GM12878 (cell line): ENCODE data around the gene SLC25A20. TPM values are rescaled to one million over a fixed set of nuclear protein-coding genes. Genes with fewer than 3 reads are reported as not detected.

ENCODE experiments used
- ATF7 ChIP-seq: fragments of 450-650 bp; IDR thresholded peaks from 2 replicates; pipeline ENCODE4 v1.6.1; 2016; ENCODE audit warnings: low read depth, mild to moderate bottlenecking
- CREB1 ChIP-seq: IDR thresholded peaks from 2 replicates; pipeline ENCODE4 v1.6.1; 2012; ENCODE audit warnings: low read depth, mild to moderate bottlenecking, inconsistent platforms
- CTCF ChIP-seq, 3 experiments: IDR thresholded peaks in 2 of 3; conservative IDR thresholded peaks in 1 of 3; 2 replicates each; pipeline ENCODE4 v1.5.1; 2011; ENCODE audit warnings: low read depth in 3 of 3, low read length in 3 of 3, mild to moderate bottlenecking in 3 of 3, control low read depth in 2 of 3, moderate library complexity in 2 of 3, inconsistent platforms in 1 of 3, mixed read lengths in 1 of 3; ENCODE audit not compliant: control insufficient read depth in 2 of 3, insufficient read depth in 1 of 3; ENCODE audit errors: extremely low read depth in 1 of 3
- LARP7 ChIP-seq: fragments of 450-650 bp; IDR thresholded peaks from 2 replicates; pipeline ENCODE4 v1.6.1; 2017; ENCODE audit warnings: mild to moderate bottlenecking
- MAX ChIP-seq: IDR thresholded peaks from 2 replicates; pipeline ENCODE4 v1.6.1; 2012; ENCODE audit warnings: low read depth, low read length, improper control_type of control experiment
- PKNOX1 ChIP-seq: fragments of 450-650 bp; IDR thresholded peaks from 2 replicates; pipeline ENCODE4 v1.6.1; 2016; ENCODE audit warnings: mild to moderate bottlenecking
- RELB ChIP-seq: fragments of 450-650 bp; IDR thresholded peaks from 2 replicates; pipeline ENCODE4 v1.6.1; 2017; ENCODE audit warnings: low read depth, mild to moderate bottlenecking, moderate library complexity
- SKIL ChIP-seq: fragments of 450-650 bp; IDR thresholded peaks from 2 replicates; pipeline ENCODE4 v1.6.1; 2017; ENCODE audit warnings: mild to moderate bottlenecking, low read depth, inconsistent platforms; ENCODE audit not compliant: poor library complexity, severe bottlenecking
- TCF3 ChIP-seq: IDR thresholded peaks from 2 replicates; pipeline ENCODE4 v1.6.1; 2012; ENCODE audit warnings: low read depth, mild to moderate bottlenecking, low read length, borderline replicate concordance; ENCODE audit not compliant: insufficient read depth
- YBX1 ChIP-seq: fragments of 450-650 bp; IDR thresholded peaks from 2 replicates; pipeline ENCODE4 v1.6.1; 2016; ENCODE audit warnings: antibody characterized with exemption
- ZNF384 ChIP-seq: IDR thresholded peaks from 2 replicates; pipeline ENCODE4 v1.6.1; 2012; ENCODE audit warnings: low read depth, mild to moderate bottlenecking, low read length, improper control_type of control experiment, borderline replicate concordance
- polyA plus RNA-seq, 11 experiments: library from polyadenylated mRNA; depleted of rRNA in 4 of 11; unstranded in 6 of 11; stranded (reverse) in 5 of 11; fragments of >200 nt; fragmentation: Nextera tagmentation in 4 of 11; fragmentation: Illumina TruSeq in 1 of 11; extraction: Ambion mirVana in 4 of 11; extraction: Trizol in 1 of 11; gene quantifications; 1 replicate in 1 of 11; 2 replicates in 10 of 11; pipeline versions ENCODE4 v1.2.1 to v1.2.3, GENCODE V29; 2011 to 2016; ENCODE audit warnings: inconsistent platforms in 2 of 11, missing spikeins in 2 of 11, low read depth in 1 of 11
- total RNA-seq, 4 experiments: library from RNA; depleted of rRNA in 3 of 4; stranded (reverse); fragments of >200 nt in 3 of 4; fragmentation: Illumina TruSeq in 1 of 4; extraction: Trizol in 1 of 4; gene quantifications; 2 replicates each; pipeline versions ENCODE4 v1.2.1 to v1.2.3, GENCODE V29; 2013 to 2021

The SLC25A20 gene
- total and polyA plus RNA-seq, 10 of the 15 experiments (the other 5 are each of a cell fraction or from before 2014, with no cell fraction given), result 12.9 to 38.6 (median 22.1) TPM

- TF ChIP-seq CTCF (IDR thresholded peaks at IDR 0.05 in 2 of 3, conservative IDR thresholded peaks at IDR 0.05 in 1 of 3; ENCODE audit: control insufficient read depth in 2 of 3, extremely low read depth in 1 of 3, insufficient read depth in 1 of 3, low read depth in 3 of 3, low read length in 3 of 3), result 0 out of 6 replicates have a peak, but pooled peaks of 1 of the 3 experiments have one; percentile 4
- TF ChIP-seq ZNF384, result peak; percentile 98
- TF ChIP-seq YBX1, result no peak
- 0 out of 2 replicates have a peak, but pooled peaks have one; percentile 6 for TF ChIP-seq LARP7
- no peak for TF ChIP-seq TCF3
- peak; percentile 31; the same call in 1 of the 2 replicates for TF ChIP-seq PKNOX1
- peak; percentile 72 for TF ChIP-seq ATF7
- TF ChIP-seq MAX, result peak; percentile 7; the same call in 1 of the 2 replicates
- TF ChIP-seq SKIL, result peak; percentile 16
- TF ChIP-seq RELB, result peak; percentile 34; the same call in 1 of the 2 replicates
- TF ChIP-seq CREB1, result 0 out of 2 replicates have a peak, but pooled peaks have one; percentile 31
These were observed 20.8 kb upstream of the SLC25A20 start (continued) for GRCh38 chr3:48919215-48920138.
